SK-N-SH treated with all-trans-retinoic acid at 6 μM for 48 hours (cell line): ENCODE measurements around the gene TBX19.

ENCODE experiments used
- ATAC-seq: fragments of 200-7000 bp; cut with Tn5 transposase; 3 replicates; pipeline ENCODE4 v1.9.1; 2020; ENCODE audit warnings: mild to moderate bottlenecking, moderate library complexity
- ARNTL ChIP-seq: fragments of 450-650 bp; formaldehyde crosslinking; IDR thresholded peaks from 2 replicates; pipeline ENCODE4 v1.5.0; 2020; ENCODE audit warnings: low read depth, mild to moderate bottlenecking, moderate library complexity, borderline replicate concordance
- BACH2 ChIP-seq: fragments of 250-450 bp; sonication (Bioruptor Pico); IDR thresholded peaks from 2 replicates; pipeline ENCODE4 v1.9.0; 2021; ENCODE audit warnings: mild to moderate bottlenecking, borderline replicate concordance
- CREB5 ChIP-seq: fragments of 250-450 bp; sonication (Bioruptor Pico); IDR thresholded peaks from 2 replicates; pipeline ENCODE4 v1.5.1; 2020; ENCODE audit warnings: low read depth, mild to moderate bottlenecking, moderate library complexity
- CSRNP3 ChIP-seq: fragments of 250-450 bp; sonication (Bioruptor Pico); IDR thresholded peaks from 2 replicates; pipeline ENCODE4 v1.5.1; 2021; ENCODE audit warnings: mild to moderate bottlenecking, moderate library complexity
- ESRRG ChIP-seq: fragments of 250-450 bp; sonication (Bioruptor Pico); IDR thresholded peaks from 2 replicates; pipeline ENCODE4 v1.6.1; 2021; ENCODE audit warnings: mild to moderate bottlenecking
- GLIS3 ChIP-seq: fragments of 250-450 bp; sonication (Bioruptor Pico); IDR thresholded peaks from 2 replicates; pipeline ENCODE4 v1.5.0; 2020; ENCODE audit warnings: mild to moderate bottlenecking, moderate library complexity
- OSR1 ChIP-seq: fragments of 250-450 bp; sonication (Bioruptor Pico); IDR thresholded peaks from 2 replicates; pipeline ENCODE4 v1.8.0; 2022; ENCODE audit warnings: moderate library complexity, mild to moderate bottlenecking, inconsistent platforms
- PATZ1 ChIP-seq: fragments of 250-450 bp; sonication (Bioruptor Pico); IDR thresholded peaks from 2 replicates; pipeline ENCODE4 v1.8.0; 2020; ENCODE audit warnings: mild to moderate bottlenecking, moderate library complexity, borderline replicate concordance
- POU6F1 ChIP-seq: fragments of 250-450 bp; sonication (Bioruptor Pico); IDR thresholded peaks from 2 replicates; pipeline ENCODE4 v1.8.0; 2021; ENCODE audit warnings: low read depth, mild to moderate bottlenecking, moderate library complexity, borderline replicate concordance
- PPARA ChIP-seq: fragments of 250-450 bp; sonication (Bioruptor Pico); IDR thresholded peaks from 2 replicates; pipeline ENCODE4 v1.5.0; 2020; ENCODE audit warnings: mild to moderate bottlenecking, borderline replicate concordance
- RARB ChIP-seq: fragments of 250-450 bp; sonication (Bioruptor Pico); IDR thresholded peaks from 2 replicates; pipeline ENCODE4 v1.8.0; 2021; ENCODE audit warnings: mild to moderate bottlenecking, moderate library complexity
- SNAI2 ChIP-seq: fragments of 250-450 bp; sonication (Bioruptor Pico); IDR thresholded peaks from 2 replicates; pipeline ENCODE4 v1.5.0; 2020; ENCODE audit warnings: mild to moderate bottlenecking, moderate library complexity
- TOX ChIP-seq: fragments of 250-450 bp; sonication (Bioruptor Pico); IDR thresholded peaks from 2 replicates; pipeline ENCODE4 v1.8.0; 2021; ENCODE audit warnings: mild to moderate bottlenecking, moderate library complexity, borderline replicate concordance
- TSHZ2 ChIP-seq: fragments of 250-450 bp; sonication (Bioruptor Pico); IDR thresholded peaks from 2 replicates; pipeline ENCODE4 v1.5.0; 2020; ENCODE audit warnings: mild to moderate bottlenecking, moderate library complexity
- ZC3H10 ChIP-seq: fragments of 250-450 bp; sonication (Bioruptor Pico); IDR thresholded peaks from 2 replicates; pipeline ENCODE4 v1.5.1; 2021; ENCODE audit warnings: mild to moderate bottlenecking, moderate library complexity
- ZFP3 ChIP-seq: fragments of 250-450 bp; sonication (Bioruptor Pico); IDR thresholded peaks from 2 replicates; pipeline ENCODE4 v1.5.0; 2020; ENCODE audit warnings: mild to moderate bottlenecking, moderate library complexity
- ZFP30 ChIP-seq: fragments of 450-650 bp; formaldehyde crosslinking; IDR thresholded peaks from 2 replicates; pipeline ENCODE4 v1.5.0; 2022; ENCODE audit warnings: mild to moderate bottlenecking, moderate library complexity
- ZNF565 ChIP-seq: fragments of 450-650 bp; formaldehyde crosslinking; conservative IDR thresholded peaks from 2 replicates; pipeline ENCODE4 v1.5.0; 2020; ENCODE audit warnings: low read depth, mild to moderate bottlenecking, moderate library complexity
- ZNF70 ChIP-seq: fragments of 450-650 bp; formaldehyde crosslinking; IDR thresholded peaks from 2 replicates; pipeline ENCODE4 v1.5.0; 2020; ENCODE audit warnings: mild to moderate bottlenecking, moderate library complexity
- ZNF8 ChIP-seq: fragments of 450-650 bp; formaldehyde crosslinking; IDR thresholded peaks from 2 replicates; pipeline ENCODE4 v1.5.0; 2020; ENCODE audit warnings: mild to moderate bottlenecking, moderate library complexity

Gene TBX19

GRCh38 chr1:168291222-168291837 is 10.7 kb downstream of the TBX19 start:
- no peak for ATAC-seq
- TF ChIP-seq ZFP3 (no peak), PPARA (CRISPR knock-in tag) (no peak), CSRNP3 (no peak), BACH2 (CRISPR knock-in tag) (no peak), RARB (CRISPR knock-in tag) (no peak), ZC3H10 (CRISPR knock-in tag) (no peak), ZNF70 (CRISPR knock-in tag) (no peak), ZFP30 (CRISPR knock-in tag) (no peak), ZNF565 (CRISPR knock-in tag) (no peak)
- TF ChIP-seq, all 23 proteins: peak for 0

- ATAC-seq: no peak
- TF ChIP-seq CSRNP3: no peak
- TF ChIP-seq PATZ1 (CRISPR knock-in tag): no peak
- TF ChIP-seq CREB5 (CRISPR knock-in tag): no peak
- no peak for TF ChIP-seq GLIS3 (CRISPR knock-in tag)
- TF ChIP-seq ZFP30 (CRISPR knock-in tag): no peak
- TF ChIP-seq SNAI2 (CRISPR knock-in tag): no peak
- TF ChIP-seq TSHZ2: no peak
- no peak for TF ChIP-seq RARB (CRISPR knock-in tag)
- no peak for TF ChIP-seq ARNTL
- no peak for TF ChIP-seq OSR1
- no peak for TF ChIP-seq ZFP3
- TF ChIP-seq ZC3H10 (CRISPR knock-in tag): no peak
- no peak for TF ChIP-seq ZNF8
- TF ChIP-seq ESRRG (CRISPR knock-in tag): no peak
- no peak for TF ChIP-seq PPARA (CRISPR knock-in tag)
- no peak for TF ChIP-seq TOX (CRISPR knock-in tag)
- TF ChIP-seq POU6F1 (CRISPR knock-in tag): no peak
Measured at GRCh38 chr1:168293356-168293755, 12.7 kb downstream of the TBX19 start.
